Activated CD8-positive, alpha-beta memory T cell treated with anti-CD3 and anti-CD28 coated beads for 24 hours (primary cell): ENCODE measurements around the gene KCNE3.

Source experiments
- DNase-seq: peaks from one replicate; pipeline ENCODE4 v3.0.0-alpha.2; 2020

Gene KCNE3, protein sequence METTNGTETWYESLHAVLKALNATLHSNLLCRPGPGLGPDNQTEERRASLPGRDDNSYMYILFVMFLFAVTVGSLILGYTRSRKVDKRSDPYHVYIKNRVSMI

DNA sequence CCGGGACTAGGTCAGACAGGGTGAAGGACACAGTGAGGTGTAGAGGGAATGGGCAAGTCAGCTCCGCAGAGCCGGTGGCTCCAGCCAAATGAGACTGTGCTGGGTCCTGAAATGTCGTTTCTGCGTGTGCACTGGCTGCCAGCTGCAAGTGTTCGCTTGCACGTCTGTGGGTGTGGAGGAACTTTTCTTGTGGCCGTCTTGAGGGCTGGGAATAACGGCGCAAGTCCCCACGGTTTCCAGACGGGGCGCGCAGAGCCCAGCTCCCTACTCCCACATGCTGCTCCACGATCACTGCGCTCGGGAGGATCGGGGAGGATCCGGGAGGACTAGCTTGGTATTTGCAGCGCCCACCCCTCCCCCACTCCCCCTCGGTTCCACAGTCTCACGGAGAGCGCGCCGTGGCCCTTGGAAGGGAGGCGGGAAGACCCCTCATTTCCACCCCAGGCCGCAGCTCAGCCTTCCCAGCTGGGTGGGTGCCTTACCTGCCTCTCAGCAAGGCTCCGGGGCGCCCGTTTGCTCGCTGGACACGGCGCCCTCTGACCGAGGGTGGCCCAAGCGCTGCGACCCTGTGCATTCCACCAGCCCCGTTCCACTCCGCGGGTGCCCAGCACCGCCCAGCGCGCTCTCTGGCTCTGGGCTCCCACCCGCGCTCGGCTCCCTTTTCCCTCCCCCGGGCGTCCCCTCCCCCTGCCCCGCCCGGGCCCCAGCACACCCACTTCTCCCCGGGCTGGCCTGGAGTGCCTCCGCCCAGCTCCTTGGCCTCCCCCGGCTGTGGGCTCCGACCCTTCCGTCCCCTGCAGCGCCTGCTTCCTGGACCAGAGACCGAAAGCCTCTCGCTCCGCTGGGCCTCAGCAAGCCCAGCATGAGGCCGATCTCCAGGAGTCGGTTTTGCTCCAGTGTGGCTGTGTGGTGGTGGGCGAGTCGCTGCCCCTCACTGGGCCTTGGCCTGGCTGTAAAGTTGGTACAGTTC lies at the start of gene KCNE3:
KCNE3 (minus strand) TSS at position 634 of the 970 bp plus-strand sequence. CDS start 9,986 bp downstream, outside the sequence.
- no peak for DNase-seq

DNA sequence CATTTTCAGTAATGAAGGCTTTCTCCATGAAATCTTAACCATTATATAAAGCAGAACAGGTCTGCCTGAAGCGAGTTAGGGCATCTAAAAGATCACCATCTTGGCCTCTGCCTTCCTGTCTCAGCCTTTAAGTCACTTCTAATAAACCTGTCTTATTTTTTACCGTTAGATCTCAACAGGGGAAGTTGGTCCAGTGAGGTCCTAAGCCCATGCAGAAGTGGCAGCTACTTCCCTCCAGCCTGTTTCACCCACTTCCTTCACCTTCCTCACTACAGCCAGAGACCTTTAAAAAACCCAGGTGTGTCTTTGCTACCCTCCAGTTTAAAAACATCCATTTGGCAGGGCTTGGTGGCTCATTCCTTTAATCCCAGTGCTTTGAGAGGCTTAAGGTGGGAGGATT lies 40.2 kb upstream of the KCNE3 start:
- DNase-seq = no peak

DNA sequence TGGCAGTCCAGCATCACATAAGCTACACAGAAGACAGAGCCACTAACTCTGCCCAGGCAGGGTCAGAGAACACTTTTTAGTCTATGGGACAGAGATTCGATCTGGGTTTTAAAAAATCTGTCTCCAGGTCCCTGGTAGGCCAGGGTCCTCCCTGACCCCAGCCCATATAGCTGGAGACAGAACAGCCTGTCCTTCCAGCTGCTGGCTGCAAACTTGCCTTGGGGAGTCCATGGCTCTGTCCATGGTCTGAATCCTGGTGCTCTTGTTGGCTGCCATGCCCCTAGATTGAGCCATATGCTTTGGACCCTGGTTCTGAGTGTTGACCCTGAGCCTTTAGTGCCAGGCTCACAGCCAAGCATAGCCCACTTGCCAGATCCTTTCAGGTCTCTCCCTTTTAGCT lies 39.5 kb upstream of the KCNE3 start:
- DNase-seq = no peak

DNA sequence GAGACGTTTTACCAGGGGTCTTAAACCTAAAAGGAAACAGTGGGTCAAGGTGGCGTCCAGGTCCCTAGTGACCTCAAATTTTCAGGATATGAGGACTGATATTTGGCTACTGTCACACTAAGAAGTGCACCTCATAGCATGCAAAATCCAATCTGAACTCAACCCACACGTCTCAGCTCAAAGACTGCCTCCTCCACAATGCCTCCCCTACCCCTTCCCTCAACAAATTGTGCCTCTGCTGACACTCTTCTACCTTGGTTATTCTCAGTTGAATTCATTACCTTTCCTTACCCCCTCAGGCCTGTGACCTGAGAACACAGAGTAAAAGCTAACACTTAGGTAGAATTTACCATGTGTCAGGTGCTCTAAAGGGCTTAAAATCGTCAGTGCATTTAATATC lies 38.6 kb upstream of the KCNE3 start:
- no peak for DNase-seq

DNA sequence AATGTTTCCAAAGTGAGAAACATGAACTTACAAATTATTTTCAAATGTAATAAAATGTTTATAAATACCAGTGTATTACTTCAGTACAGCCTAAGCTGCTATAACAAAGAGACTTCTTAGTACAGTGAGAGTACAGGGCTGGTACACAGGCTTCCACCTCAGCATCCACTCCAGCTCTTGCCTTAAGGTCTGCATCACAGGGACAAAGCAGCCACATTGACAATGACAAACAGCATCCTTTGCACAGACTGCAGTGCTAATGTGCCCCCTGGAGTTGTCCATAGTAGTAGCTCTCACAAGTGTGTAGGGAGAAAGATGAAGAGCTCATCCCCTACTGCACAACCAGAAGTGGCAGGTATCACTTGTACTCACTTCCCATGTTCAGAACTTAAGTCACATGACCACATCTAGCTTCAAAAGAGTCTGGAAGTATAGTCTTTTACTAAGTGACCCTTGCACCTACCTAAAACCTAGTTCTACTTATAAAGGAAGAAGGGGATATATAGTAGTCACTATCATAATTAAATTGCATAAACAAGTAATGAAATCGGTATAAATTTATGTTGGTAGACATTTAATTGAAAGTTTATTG lies 36.8 kb upstream of the KCNE3 start:
- DNase-seq = no peak

DNA sequence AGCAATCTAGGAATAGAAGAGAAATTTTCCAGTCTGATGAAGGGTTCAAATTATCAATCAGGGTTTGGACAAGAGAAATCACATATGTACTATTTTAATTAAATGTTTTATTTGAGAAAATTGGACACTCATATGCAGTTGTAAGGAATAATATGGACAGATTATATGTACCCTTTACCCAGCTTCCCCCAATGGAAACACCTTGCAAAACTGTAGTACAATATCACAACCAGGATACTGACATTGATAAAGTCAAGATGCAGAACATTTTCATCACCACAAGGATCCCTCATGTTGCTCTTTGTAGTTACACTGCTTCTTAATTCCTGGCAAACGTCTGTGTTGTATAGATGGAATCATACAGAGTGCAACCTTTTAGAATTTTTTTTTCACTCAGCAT lies 27.6 kb upstream of the KCNE3 start:
- no peak for DNase-seq

DNA sequence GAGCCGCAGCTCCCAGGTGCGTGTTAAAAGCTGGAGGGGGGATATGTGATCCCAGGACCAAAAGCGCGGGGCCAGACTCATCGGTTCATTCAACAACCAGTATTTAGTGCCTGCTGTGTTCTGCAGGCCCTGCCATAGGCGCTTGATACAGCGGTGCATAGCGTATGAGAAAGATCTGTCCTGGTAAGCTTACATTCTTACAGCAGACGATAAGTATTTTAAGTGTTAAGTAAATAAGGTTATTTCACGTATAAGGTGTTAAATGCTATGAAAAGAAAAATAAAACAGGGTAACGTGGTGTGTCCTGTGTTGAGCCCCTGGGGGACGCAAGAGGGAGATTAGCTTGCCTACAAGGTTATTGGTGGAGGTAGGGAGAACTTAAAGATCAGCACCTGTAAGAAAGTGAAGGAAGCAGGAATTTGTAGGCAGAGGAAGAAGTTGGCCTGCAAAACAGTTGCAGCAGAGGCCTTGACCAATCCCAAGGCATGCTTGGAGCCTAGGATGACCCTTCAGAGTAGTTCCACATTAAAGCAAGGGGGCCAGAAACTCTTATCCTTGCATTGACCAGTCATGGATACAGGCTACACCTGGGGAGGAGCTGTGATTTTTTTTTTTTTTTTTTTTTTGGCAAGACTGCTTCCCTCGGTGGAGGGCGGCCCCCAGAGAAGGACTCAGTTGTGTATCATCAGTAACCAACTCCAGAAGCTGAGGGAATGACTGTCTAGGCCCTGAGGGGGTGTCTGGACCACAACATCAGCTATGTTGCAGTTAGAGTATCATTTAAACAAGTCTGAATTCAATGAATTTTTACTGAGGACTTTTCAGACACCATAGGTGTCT lies 26.7 kb upstream of the KCNE3 start:
- DNase-seq = no peak

DNA sequence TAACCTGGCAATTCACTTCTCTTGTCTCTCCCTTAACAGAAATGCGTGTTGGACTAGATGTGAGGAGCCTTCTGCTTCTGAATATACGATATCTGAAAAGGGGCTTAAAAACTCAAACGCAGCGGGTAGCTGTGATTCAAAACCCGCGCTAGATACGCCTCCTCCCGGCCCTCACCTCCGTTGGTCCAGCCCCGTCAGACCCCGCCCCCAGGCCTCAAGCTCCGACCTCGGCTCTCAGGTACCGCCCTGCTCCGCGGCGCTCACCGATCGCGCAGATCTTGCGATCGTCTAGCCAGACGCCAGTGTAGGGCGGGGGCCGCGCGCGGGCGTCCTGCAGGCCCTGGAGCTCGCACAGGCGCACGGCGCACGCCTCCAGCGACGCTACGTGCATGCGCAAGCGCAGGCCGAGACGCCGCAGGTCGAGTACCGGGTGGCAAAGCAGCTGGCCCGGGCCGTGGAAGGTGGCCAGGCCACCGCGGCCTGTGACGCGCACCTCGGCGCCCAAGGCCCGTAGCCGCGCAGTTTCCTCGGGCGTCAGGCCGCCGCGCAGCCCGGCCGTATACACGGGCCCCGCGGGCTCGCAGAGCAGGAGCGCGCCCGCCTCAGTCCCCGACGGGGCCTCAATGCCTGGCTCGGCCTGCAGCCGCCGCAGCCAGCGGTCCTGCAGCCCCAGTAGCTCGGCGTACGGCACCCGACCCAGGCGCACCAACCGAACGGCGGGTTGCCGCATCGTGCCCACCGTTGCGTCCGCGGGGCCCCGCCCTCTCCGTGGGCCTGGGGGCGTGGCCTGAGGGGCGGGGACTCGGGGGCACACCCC lies 25.8 kb upstream of the KCNE3 start, which contains the start of gene LIPT2:
LIPT2 (minus strand) TSS at position 751 of the 817 bp plus-strand sequence; CDS start at position 730, 21 bp downstream.
- DNase-seq = peak; percentile 97

DNA sequence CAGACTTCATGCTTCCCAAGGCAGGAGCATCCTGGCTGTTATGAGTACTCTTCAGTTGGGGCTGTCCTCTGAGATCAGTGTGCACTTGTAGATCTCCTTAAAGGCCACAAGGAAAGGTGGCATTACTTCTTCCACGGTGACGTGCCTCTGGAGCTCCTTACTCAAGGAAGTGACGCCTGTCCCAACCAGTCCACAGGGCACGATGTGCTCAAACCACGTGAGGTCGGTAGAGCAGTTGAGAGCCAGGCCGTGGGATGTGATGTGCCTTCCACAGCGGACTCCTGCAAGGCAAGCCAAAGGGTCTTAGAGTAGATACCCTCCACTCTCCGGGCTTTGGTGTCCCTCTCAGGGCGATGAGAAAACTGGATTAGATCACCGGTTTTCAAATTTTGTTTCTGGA lies 24.7 kb upstream of the KCNE3 start:
- DNase-seq = no peak

DNA sequence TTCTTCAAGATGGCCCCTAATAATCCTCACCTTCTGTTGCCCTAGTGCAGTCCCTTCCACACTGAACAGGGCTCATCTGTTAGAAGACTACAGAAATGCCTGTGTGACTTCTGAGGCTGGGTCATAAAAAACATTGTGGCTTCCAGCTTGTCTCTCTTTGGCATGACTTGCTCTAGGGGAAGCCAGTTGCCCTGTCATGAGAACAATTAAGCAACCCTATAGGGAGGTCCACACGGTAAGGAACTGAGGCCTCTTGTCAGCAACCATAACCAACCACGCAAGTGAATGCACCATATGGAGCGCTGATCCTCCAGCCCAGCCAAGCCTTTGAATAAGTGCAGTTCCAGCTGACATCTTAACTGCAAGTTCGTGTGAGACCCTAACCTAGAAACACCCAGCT lies 23.6 kb upstream of the KCNE3 start:
- no peak for DNase-seq

DNA sequence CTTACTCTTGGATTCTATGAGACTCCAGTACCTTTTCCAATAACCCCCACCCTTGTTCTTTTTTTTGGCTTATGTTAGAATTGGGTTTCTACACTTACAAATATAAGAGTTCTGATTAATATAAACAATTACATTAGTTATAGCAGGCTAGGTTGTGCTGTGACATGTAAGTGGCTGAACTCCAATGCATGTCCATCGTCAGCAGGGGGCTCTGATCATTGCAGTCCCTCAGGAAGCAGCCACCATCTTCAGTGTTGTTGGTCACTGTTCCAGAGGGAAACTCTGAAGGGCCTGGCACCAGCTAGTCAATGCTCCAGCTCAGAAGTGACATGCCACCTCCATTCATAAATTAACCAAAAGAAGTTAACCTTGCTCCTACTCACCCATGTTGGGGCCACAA lies 20.5 kb upstream of the KCNE3 start:
- DNase-seq = no peak

DNA sequence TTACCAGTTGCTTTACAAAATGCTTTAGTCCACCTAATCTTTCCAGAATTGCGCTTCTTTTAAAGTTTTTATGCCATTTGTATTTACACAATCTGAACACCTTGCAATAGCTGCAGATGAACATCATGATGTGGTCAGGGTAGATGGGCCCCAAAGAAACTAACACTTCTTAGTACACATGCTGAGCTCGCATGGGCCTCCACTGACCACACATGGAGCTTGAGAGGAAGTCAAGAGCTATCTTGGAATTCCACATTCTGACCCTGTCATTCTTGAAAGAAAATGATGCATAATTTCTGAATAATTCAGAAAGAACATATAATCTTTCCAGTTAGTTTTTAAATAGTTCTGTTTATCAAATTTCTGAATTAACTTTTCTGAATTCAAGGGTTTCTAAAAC lies 18.5 kb upstream of the KCNE3 start:
- no peak for DNase-seq

DNA sequence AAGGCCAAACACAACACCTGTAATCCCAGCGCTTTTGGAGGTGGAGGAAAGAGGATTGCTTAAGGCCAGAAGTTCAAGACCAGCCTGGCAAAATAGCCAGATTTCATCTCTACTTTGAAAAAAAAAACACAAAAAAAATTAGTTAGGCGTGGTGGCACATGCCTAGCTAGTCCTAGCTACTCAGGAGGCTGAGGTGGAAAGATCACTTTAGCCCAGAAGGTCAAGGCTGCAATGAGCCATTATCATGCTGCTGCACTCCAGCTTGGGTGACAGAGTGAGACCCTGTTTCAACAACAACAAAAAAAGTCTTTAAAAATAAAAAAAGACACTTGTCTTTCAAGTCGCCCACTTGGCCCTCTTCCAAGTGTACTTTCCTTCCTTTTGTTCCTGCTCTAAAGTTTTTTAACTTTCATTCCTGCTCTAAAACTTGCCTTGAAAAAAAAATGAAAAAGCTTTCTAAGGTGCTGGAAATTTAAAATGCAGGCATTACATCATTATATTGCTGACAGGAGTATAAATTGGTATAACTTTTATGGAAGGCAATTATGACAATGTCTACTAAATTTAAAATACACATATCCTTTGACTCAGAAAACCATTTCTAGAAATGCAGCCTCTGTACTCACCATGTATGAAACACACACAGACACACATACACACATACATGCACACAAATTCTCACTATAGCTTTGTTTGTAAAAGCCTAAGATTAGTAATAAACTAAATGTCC lies 13.5 kb upstream of the KCNE3 start:
- no peak for DNase-seq

DNA sequence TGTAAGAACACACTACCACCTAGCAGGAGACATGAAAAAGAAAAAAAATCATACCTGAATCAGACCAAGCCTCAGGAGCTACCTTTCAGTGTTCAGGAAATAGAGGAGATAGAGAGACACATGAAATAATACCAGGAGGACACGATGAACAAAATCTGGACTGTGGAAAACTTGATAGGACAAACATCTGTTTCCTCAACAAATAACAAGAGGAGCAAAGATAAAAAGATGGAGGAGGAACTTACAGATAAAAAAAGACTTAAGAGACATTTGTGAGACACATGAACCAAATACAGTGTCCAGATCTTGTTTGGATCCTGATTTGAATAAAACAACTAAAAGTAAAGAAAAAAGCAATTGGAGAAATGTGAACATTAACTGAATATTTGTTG lies 12.4 kb upstream of the KCNE3 start:
- DNase-seq = no peak

DNA sequence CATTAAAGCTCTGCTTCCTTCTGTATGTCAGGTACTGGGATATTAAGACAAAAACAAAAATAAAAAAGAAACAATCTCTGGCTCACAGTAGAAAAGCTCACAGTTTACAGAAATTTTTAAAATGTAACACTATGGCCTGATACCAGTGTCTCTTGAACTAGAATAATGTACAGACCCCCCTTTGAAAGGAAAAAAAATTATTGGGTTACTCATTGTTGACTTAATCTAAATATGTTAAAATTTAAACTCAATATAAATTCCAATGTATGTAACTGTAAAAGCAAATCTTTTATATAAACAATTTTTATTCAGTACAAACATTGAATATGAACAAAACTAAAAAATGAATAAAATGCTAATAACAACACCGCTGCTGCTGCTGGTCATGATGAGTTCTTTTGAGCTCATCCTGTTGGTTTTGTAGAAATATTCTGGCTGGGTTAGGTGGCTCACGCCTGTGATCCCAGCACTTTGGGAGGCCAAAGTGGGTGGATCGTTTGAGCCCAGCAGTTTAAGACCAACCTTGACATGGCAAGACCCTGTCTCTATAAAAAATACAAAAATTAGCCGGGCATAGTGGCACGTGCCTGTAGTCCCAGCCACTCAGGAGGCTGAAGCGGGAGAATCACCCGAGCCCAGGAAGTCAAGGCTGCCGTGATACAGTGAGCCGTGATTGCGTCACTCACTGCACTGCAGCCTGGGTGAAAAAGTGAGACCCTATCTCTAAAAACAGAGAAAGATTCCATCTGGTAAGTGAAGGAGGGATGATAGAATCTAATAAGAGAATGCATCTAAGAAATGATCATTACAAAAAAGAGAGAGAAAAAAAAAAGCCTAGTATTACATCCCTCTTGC lies 11.8 kb upstream of the KCNE3 start:
- no peak for DNase-seq

DNA sequence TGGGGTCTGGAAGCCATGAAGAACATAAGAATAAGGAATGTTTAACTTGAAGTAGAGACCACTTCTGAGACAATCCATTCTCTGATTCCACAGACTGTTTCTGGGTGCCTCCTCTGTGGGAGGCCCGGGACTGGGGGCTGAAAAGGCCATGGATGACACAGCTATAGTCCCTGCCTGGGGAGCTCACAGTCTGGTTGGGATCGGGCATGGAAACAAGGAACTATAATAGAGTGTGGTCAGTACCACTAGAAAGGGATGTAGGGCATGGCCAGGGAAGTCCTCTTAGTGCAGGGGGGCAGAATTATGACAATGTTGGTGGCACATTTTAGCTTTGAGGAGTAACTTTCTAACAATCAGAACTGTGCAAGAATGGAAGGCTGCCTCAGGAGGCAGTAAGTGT lies 9.2 kb upstream of the KCNE3 start:
- DNase-seq = no peak

DNA sequence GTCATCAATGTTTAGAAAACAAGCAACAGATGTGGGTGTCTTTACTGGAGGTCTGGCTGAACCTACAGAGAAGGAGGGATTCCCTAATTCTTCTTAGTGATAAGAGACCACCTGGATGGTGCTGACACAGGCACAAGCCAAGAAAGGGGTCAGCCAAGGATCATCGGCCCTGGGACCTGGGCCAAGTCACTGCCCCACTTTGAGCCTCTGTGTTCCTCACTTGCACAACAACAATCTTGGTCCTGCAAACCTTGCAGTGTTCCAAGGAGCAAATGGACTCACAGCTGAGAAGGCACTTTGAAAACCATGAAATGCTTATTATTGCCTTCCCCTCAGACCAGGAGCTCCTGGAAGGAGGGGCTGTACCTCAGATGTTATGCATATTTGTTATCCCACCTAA lies 7.0 kb upstream of the KCNE3 start:
- DNase-seq = no peak

DNA sequence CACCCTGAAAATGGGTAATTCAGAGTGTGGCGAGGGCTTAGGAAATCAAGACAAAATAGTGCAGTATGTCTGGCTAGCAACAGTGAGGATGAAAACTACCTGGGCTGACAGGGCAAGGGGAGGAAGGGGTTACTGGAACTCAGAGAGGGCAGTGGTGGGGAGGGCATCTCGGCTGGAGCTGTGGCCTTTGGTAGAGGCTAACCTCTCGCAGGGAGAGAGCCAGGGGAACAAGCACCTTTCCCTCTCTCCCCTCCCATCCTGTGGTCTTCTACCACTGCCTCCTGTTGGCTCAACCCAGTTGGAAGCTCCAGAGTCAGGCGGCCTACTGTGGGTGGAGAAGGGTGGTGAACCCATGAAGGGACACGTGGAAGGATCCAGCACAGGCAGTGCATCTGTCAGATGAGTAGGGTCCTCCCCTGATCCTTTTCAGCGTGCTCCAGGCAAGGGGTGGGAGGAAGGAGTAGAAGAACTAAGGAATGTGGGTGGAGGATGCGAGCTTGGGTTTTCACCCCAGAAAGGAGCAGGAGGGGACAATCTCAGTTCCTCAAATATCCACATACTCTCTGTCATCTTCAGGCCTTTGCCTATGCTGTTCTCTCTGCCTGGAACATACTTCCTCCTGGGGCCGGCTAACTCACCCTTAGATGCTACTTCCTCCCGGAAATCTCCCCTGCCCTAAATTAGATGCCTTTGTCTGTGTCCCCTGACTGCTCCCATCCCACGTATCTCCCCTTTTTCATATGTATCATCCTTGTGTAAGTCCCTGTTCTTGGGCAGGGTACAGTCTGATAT lies 6.2 kb upstream of the KCNE3 start:
- no peak for DNase-seq

DNA sequence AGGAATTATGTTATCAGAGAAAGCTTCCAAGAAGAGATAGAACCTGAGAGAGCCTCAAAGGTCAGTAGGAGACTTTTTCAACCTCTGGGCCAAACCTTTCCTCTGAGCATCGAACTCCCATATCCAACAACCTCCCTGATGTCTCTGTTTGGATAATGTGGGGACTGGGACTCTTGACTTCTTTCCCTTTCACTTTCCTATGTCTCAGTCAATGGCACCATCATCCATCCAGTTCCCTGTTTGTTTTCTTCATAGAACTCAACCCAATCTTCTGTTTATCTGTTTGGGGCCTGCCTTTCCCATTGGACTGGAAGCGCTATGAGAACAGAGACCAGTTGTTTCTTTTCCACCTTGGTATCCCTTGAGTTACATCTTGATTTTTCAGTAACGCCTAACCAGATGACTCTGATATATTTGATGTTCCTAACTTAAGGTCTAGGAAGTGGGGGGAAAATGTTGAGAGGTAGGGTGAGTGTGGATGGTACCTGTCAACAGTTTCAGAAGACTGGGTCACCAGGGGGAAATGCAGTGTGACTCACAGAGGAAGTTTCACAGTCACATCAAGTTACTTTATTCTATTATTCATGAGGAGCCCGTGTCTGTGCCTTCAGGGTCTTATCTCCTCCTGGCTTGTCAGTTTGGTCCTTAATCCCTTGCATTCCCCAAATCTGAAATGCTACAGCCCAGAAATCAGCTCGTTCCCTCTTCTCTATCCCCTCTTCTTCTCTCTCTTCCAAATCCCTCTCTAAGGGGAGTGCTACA lies 4.5 kb upstream of the KCNE3 start:
- no peak for DNase-seq
